Astrocyte of the spinal cord (primary cell): ENCODE data around the gene LRRC63.

Source experiments
- DNase-seq: peaks from one replicate; pipeline ENCODE4 v3.0.0; 2011; ENCODE audit warnings: low read depth, low spot score
- H3K4me3 ChIP-seq: 2 replicates; pipeline ENCODE4 v1.5.1; 2011; ENCODE audit warnings: low read depth, mild to moderate bottlenecking, low read length, moderate library complexity
- CTCF ChIP-seq: IDR thresholded peaks from 2 replicates; pipeline ENCODE4 v1.5.1; 2012; ENCODE audit warnings: low read depth, mild to moderate bottlenecking, low read length, inconsistent platforms
- in situ Hi-C: cut with HindIII; loops from 2 replicates; pipeline ENCODE4 v1.10.0; 2017; ENCODE audit warnings: low sequenced_read_pairs

The LRRC63 gene

DNA sequence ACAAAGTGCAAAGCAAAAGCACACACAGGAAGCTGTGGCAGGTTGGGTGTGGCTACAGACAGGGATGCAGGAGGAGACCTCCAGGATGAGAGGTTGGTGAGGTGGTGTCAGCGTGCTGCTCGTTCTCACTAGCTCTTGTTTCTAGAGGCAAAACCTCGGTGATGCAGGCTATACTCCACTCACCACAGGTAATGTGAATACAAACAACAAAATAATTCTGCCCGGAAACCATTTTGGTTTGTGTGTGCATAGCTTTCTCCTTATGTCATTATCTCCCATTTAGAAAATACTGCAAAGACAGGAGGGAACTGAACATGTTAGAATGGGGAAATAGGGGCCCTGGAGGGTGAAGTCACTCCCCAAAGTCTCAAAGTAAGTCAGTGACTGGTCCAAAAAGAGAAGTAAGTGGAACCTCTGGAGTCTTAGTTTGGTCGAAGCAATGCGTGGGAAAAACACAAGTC lies 39.2 kb upstream of the LRRC63 start:
- no peak overlapping the region for H3K4me3 ChIP-seq
- no peak for TF ChIP-seq CTCF

GRCh38 chr13:46173656-46174055 lies 38.1 kb upstream of the LRRC63 start:
- TF ChIP-seq CTCF: no peak

More for the DNA sequence above, 39.2 kb upstream of the LRRC63 start:
- DNase-seq: no peak
- in situ Hi-C loops: no loop called here

DNA sequence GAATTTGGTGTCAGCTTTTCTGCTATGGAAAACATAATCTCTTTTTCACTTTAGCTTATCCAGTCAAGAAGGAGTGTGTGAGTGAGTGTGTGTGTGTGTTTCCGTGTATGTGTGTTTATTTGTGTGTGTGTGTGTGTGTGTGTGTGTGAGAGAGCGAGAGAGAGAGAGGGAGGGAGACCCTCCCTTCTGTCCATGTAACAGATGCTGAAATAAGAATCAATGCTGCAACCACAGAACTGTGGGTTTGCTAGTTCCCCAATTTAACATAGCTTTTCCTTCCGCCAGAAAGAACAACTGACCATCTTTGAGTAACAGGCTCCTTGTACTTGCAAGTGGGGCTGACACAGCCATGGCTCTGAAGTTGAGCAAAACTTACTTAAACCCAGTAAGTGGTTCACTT lies 35.0 kb upstream of the LRRC63 start:
- no peak for DNase-seq
- H3K4me3 ChIP-seq: no peak overlapping the region
- TF ChIP-seq CTCF: no peak
- in situ Hi-C loops: no loop called here

More at GRCh38 chr13:46173656-46174055, 38.1 kb upstream of the LRRC63 start:
- DNase-seq: no peak
- H3K4me3 ChIP-seq: no peak overlapping the region
- in situ Hi-C loops: no loop called here

DNA sequence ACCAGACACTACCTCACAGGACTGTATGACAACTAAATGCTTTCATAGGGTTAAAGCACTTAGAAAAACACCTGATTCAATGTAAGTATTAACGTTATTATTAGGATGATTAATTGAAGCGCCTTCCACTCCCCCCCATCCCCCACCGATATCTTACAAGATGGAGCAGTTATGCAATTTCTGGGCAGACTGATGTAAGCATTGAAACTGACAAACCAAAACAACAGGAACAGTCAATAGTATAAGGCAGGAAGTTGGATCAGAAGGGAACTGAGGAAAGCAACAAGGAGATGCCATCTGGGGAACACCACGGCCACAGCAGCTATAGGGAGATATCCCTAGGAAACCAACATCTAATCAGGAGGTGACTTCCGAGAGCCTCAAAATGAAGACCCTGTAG lies 33.6 kb upstream of the LRRC63 start:
- no peak overlapping the region for H3K4me3 ChIP-seq
- TF ChIP-seq CTCF: no peak
- no peak for DNase-seq
- in situ Hi-C loops: no loop called here

- no peak for TF ChIP-seq CTCF
- DNase-seq: no peak
- in situ Hi-C loops: no loop called here
- H3K4me3 ChIP-seq: no peak overlapping the region
Observed at GRCh38 chr13:46178821-46179220, 32.9 kb upstream of the LRRC63 start.

- no peak for TF ChIP-seq CTCF
- H3K4me3 ChIP-seq: no peak overlapping the region
- in situ Hi-C loops: no loop called here
- DNase-seq: no peak
Observed at GRCh38 chr13:46179491-46179908, 32.2 kb upstream of the LRRC63 start.
